GM10248 (cell line): ENCODE data around the gene ECPAS.
"Not testable (repeated sequence)": the region's sequence is repeated elsewhere in the genome, so short reads cannot be mapped to it uniquely, and the experiment has no call there.

Experiments used
- CTCF ChIA-PET: fragments of 300-600 bp; sonication (Branson Sonifier 250); formaldehyde crosslinking; extraction: SDS; loops from one replicate; lab custom pipeline; 2021; ENCODE audit warnings: antibody characterized with exemption; lab: Yijun Ruan, JAX
- POLR2A ChIA-PET: fragments of 350-650 bp; sonication (Branson Sonifier 250); formaldehyde crosslinking; extraction: SDS; loops from one replicate; lab custom pipeline; 2020; ENCODE audit warnings: antibody characterized with exemption; lab: Yijun Ruan, JAX
- DNase-seq: peaks from one replicate; pipeline ENCODE4 v3.0.0; 2012; ENCODE audit errors: extremely low spot score
- CTCF ChIP-seq: IDR thresholded peaks from 2 replicates; pipeline ENCODE4 v1.5.1; 2012; ENCODE audit warnings: mild to moderate bottlenecking, low read depth; ENCODE audit errors: extremely low read depth, missing control alignments, control extremely low read depth

Gene ECPAS

GRCh38 chr9:111501005-111501562 lies 16.9 kb upstream of the ECPAS start:
- TF ChIP-seq CTCF: no peak
- ChIA-PET POLR2A (no interaction called here), CTCF (no interaction called here)
- no peak for DNase-seq

- POLR2A ChIA-PET, DNase-seq, CTCF ChIA-PET: not testable (repeated sequence)
Observed at GRCh38 chr9:111497196-111497595, 13.0 kb upstream of the ECPAS start.

GRCh38 chr9:111484572-111484894 lies 350 bp upstream of the ECPAS start:
- no peak for TF ChIP-seq CTCF
- ChIA-PET CTCF (no interaction called here), POLR2A (interaction anchor here (0.6 kb wide), 1 partner anchor 8 kb away, joined by 3 read pairs; no protein-coding TSS in a partner anchor)
- DNase-seq: no peak

GRCh38 chr9:111483439-111483857 lies 735 bp downstream of the ECPAS start:
- CTCF ChIA-PET: interaction anchor here (1.0 kb wide), 2 partner anchors 12 to 27 kb away, joined by 3 read pairs; no protein-coding TSS in a partner anchor
- no peak for TF ChIP-seq CTCF
- POLR2A ChIA-PET: interaction anchor here (0.6 kb wide), 1 partner anchor 1405 kb away, joined by 5 read pairs; no protein-coding TSS in a partner anchor
- peak; percentile 72 for DNase-seq

- POLR2A ChIA-PET: interaction anchor here (0.6 kb wide), 1 partner anchor 1404 kb away, joined by 5 read pairs; no protein-coding TSS in a partner anchor
- DNase-seq: peak; percentile 85
- CTCF ChIA-PET: interaction anchor here (1.0 kb wide), 2 partner anchors 11 to 26 kb away, joined by 3 read pairs; no protein-coding TSS in a partner anchor
- no peak for TF ChIP-seq CTCF
Observed at GRCh38 chr9:111482694-111483438, 1.3 kb downstream of the ECPAS start.

- POLR2A ChIA-PET: no interaction called here
- TF ChIP-seq CTCF: no peak
- no peak for DNase-seq
- CTCF ChIA-PET: no interaction called here
Observed at GRCh38 chr9:111481885-111482636, 2.1 kb downstream of the ECPAS start.
